ENCODE measurements around the gene TTLL7.
"Not testable (repeated sequence)": the region's sequence is repeated elsewhere in the genome, so short reads cannot be mapped to it uniquely, and the experiment has no call there.

Gene TTLL7

GRCh38 chr1:83923553-83923952 is 75.4 kb downstream of the TTLL7 start:
- no peak for DNase-seq (ENCODE audit: low read depth)
- TF ChIP-seq CTCF (IDR thresholded peaks at IDR 0.05; ENCODE audit: insufficient read depth, low read depth, low read length, missing control alignments), result no peak
- no peak overlapping the region for H3K4me3 ChIP-seq (ENCODE audit: low read length)

GRCh38 chr1:83922431-83922830 is 76.5 kb downstream of the TTLL7 start:
- H3K4me3 ChIP-seq (ENCODE audit: low read length), result no peak overlapping the region
- no peak for DNase-seq (ENCODE audit: low read depth)
- TF ChIP-seq CTCF (IDR thresholded peaks at IDR 0.05; ENCODE audit: insufficient read depth, low read depth, low read length, missing control alignments), result no peak

GRCh38 chr1:83920320-83920719 is 78.6 kb downstream of the TTLL7 start:
- H3K4me3 ChIP-seq (ENCODE audit: low read length), result no peak overlapping the region
- DNase-seq (ENCODE audit: low read depth), result no peak
- no peak for TF ChIP-seq CTCF (IDR thresholded peaks at IDR 0.05; ENCODE audit: insufficient read depth, low read depth, low read length, missing control alignments)

- no peak for TF ChIP-seq CTCF (IDR thresholded peaks at IDR 0.05; ENCODE audit: insufficient read depth, low read depth, low read length, missing control alignments)
- no peak for DNase-seq (ENCODE audit: low read depth)
- no peak overlapping the region for H3K4me3 ChIP-seq (ENCODE audit: low read length)
Measured at GRCh38 chr1:83919872-83920271, 79.1 kb downstream of the TTLL7 start.

GRCh38 chr1:83918688-83919285 is 80.1 kb downstream of the TTLL7 start:
- TF ChIP-seq CTCF (IDR thresholded peaks at IDR 0.05; ENCODE audit: insufficient read depth, low read depth, low read length, missing control alignments), result no peak
- DNase-seq (ENCODE audit: low read depth), result no peak
- H3K4me3 ChIP-seq (ENCODE audit: low read length), result no peak overlapping the region

- no peak for DNase-seq (ENCODE audit: low read depth)
- no peak overlapping the region for H3K4me3 ChIP-seq (ENCODE audit: low read length)
- TF ChIP-seq CTCF (IDR thresholded peaks at IDR 0.05; ENCODE audit: insufficient read depth, low read depth, low read length, missing control alignments), result no peak
Measured at GRCh38 chr1:83917959-83918358, 81.0 kb downstream of the TTLL7 start.

GRCh38 chr1:83916094-83916493 is 82.8 kb downstream of the TTLL7 start:
- not testable (repeated sequence) for H3K4me3 ChIP-seq (ENCODE audit: low read length); DNase-seq (ENCODE audit: low read depth)

Measured in epithelial cell of esophagus (primary cell).